Inflammatory macrophage (primary cell): ENCODE measurements around the gene ZNF83.
"Not testable (repeated sequence)": the region's sequence is repeated elsewhere in the genome, so short reads cannot be mapped to it uniquely, and the experiment has no call there.

Experiments used
- DNase-seq, 2 donors: peaks; one replicate each; pipeline ENCODE4 v3.0.0-alpha.2; 2020 to 2022
- total RNA-seq, 18 experiments: gene quantifications; one replicate each; lab custom pipeline; 2026; ENCODE audit warnings: mixed read lengths in 6 of 18, inconsistent platforms in 2 of 18; lab: John Stamatoyannopoulos, UW

ZNF83 gene
- total RNA-seq, result 9.8 to 41.5 (median 23.8) reads per million in 18 experiments

- DNase-seq, result peak; percentile 94
Measured at GRCh38 chr19:52637718-52638585, at the start of gene ZNF83. Gene ZNF83, minus strand, starts transcription at chr19:52638355.

- DNase-seq, result no peak
Measured at GRCh38 chr19:52687684-52688083, 49.5 kb upstream of the ZNF83 start.

GRCh38 chr19:52685811-52686210 lies 47.7 kb upstream of the ZNF83 start:
- DNase-seq, result no peak

DNA sequence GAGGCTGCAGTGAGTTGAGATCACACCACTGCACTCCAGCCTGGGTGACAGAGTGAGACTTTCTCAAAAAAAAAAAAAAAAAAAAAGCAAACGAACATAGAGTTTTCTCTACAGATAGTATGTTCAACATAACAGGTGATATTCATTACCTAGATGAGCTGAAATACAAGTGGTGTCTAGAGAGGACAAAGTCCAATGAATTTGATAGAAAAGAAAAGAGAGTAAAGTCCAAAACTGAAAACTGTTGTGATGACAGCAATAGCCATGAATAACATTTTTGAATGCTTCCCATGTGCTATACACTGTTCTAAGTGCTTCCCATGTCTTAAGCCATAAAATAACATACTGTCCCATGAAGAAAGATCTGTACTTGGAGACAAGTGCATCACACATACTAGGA lies 43.1 kb upstream of the ZNF83 start:
- not testable (repeated sequence) for DNase-seq

- no peak for DNase-seq
Measured at GRCh38 chr19:52679598-52679997, 41.4 kb upstream of the ZNF83 start.

GRCh38 chr19:52675239-52675638 lies 37.1 kb upstream of the ZNF83 start:
- DNase-seq, result not testable (repeated sequence)

DNA sequence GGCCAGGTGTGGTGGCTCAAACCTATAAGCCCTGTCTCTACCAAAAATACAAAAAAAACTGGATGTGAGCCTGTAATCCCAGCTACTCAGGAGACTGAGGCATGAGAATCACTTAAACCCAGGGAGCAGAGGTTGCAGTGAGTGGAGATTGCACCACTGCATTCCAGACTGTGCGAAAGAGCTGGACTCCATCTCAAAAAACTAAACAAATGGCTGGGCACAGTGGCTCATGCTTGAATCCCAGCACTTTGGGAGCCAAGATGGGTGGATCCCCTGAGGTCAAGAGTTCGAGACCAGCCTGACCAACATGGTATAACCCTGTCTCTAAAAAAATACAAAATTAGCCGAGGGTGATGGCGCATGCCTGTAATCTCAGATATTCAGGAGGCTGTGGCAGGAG lies 34.9 kb upstream of the ZNF83 start:
- DNase-seq, result no peak

DNA sequence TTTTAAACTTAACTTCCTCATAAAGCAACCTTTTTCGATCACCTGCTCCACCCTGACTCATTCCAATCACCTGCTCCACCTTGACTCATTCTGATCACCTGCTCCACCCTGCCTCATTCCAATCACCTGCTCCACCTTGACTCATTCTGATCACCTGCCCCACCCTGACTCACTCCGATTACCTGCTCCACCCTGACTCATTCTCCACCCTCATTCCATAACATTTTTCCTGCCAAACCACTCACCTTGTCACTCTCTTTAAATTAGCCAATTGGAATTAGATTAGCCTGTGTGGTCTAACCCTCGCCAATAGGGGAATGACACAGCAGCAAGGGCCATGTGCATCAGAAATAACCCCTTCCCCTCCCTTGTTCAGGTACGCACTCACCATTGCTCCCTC lies 31.9 kb upstream of the ZNF83 start:
- no peak for DNase-seq

DNA sequence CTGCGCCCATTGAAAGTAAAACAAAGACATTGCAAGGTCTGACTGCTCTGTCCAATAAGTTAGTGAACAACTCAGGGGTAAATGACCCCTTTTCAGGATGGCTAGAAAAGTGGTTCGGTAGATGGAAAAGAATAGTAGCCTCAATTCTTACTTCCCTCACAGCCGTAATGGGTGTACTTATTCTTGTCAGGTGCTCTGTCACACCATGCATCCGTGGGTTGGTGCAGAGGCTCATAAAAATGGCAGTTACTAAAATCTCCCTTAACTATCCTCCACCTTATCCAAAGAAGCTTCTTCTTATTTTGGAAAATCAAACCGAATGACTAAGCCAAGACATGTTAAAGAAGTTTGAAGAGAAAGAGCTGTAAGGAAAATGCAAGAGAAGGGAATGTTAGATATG lies 31.4 kb upstream of the ZNF83 start:
- no peak for DNase-seq

DNA sequence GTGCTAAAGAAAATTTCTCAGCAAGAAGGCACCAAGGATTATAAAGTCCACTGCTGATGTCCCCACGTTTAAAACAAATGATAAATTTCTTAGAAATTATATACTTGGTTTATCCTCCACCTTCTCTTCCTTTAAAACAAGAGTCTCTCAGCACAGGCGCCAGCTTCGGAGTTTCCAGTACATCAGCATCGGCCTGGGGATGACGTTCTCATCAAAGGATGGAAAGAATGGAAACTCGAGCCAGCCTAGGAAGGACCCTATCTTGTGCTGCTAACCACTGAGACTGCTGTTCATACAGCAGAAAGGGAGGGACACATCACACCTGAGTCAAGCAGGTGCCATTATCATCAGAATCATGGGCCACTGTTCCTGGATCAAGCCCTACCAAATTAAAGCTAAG lies 29.8 kb upstream of the ZNF83 start:
- DNase-seq, result no peak

DNA sequence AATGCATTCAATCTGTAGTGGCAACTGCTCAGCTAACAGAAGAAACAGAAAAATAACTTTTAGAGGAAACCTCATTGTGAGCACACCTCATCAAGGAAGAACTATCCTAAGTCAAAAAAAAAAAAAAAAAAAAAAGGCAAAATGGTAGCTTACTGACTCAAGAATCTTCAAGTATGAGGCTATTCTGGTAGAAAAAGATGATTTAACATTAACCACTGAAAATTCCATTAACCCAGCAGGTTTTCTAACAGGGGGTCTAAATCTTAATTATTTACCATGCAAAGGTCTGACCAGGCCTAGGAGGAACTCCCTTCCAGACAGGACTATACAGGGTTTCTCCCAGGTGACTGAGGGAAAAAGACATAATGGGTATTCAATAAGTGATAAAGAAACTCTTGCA lies 28.4 kb upstream of the ZNF83 start:
- no peak for DNase-seq

- DNase-seq, result no peak
Measured at GRCh38 chr19:52665529-52665928, 27.4 kb upstream of the ZNF83 start.

- DNase-seq, result no peak
Measured at GRCh38 chr19:52665027-52665426, 26.9 kb upstream of the ZNF83 start.

DNA sequence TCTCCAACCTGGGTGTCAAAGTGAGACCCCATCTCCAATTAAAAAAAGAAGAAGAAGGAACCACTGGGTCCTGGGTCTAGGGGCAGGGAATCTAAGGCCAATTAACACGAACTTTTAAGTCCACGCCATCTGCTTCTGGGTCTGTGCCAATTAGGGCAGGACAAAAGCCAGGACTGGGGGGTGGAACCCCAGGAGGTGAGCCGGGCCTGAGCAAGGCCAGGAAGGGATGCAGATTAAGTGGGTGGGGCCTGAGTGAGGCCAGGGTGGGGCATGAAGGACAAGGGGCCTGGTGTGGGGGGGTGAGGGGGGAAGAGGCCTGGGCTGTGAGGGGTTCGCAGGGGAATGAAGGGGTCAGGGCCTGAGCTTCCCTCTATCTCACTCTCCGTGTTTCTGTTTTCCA lies 26.3 kb upstream of the ZNF83 start:
- no peak for DNase-seq

- no peak for DNase-seq
Measured at GRCh38 chr19:52662631-52663030, 24.5 kb upstream of the ZNF83 start.

DNA sequence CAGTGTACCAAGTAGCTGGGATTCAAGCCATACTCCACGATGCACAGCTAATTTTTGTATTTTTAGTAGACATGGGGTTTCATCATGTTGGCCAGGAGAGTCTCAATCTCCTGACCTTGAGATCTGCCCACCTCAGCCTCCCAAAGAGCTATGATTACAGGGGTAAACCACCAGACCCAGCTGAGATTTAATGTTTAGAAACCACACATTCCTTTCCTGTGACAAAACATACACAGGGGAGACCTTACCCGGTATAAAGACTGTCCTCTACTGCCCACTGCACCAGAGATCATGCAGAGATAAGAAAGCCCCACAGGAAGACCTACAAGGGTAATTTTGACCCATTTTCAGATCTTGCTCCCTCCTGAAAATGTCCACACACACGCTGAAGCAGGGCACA lies 22.8 kb upstream of the ZNF83 start:
- DNase-seq, result no peak

GRCh38 chr19:52659013-52659412 lies 20.9 kb upstream of the ZNF83 start:
- no peak for DNase-seq

- DNase-seq, result no peak
Measured at GRCh38 chr19:52658595-52658994, 20.4 kb upstream of the ZNF83 start.

- DNase-seq, result no peak
Measured at GRCh38 chr19:52653161-52653560, 15.0 kb upstream of the ZNF83 start.

- DNase-seq, result no peak
Measured at GRCh38 chr19:52651956-52652355, 13.8 kb upstream of the ZNF83 start.

- DNase-seq, result no peak
Measured at GRCh38 chr19:52648336-52649016, 10.3 kb upstream of the ZNF83 start.

GRCh38 chr19:52646571-52647217 lies 8.5 kb upstream of the ZNF83 start:
- DNase-seq, result no peak

DNA sequence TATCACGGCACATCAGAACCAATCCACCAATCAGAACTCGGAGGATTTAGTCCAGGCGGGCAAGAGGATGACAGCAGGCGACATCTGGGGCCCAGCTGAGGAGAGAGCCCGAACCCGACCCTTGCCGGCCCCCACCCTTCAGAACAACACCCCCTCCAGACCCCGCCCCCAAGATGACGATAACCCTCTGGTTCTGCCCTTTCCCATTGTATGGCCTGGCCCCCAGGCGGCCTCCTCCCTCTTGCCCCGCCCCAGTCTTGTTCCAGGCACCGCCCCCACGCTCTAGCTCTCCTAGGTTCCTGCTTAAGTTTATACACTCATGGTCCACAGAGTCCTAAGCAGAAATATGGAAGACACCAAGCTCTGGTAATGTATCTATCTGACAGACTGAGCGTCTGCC lies 2.8 kb upstream of the ZNF83 start:
- DNase-seq, result no peak

- no peak for DNase-seq
Measured at GRCh38 chr19:52639996-52640395, 1.8 kb upstream of the ZNF83 start.
